Activated CD4-positive, alpha-beta T cell treated with anti-CD3 and anti-CD28 coated beads for 36 hours (primary cell): ENCODE results near the gene SMIM31. TPM values are rescaled to one million over a fixed set of nuclear protein-coding genes. Genes with fewer than 3 reads are reported as not detected.

ENCODE experiments used
- ATAC-seq: fragments of 200-7000 bp; cut with Tn5 transposase; one replicate; pipeline ENCODE4 v1.10.0; 2021; ENCODE audit warnings: mild to moderate bottlenecking, moderate library complexity
- CTCF ChIA-PET: fragments of 350-600 bp; sonication (Branson Sonifier 250); formaldehyde crosslinking; loops from one replicate; lab custom pipeline; 2021; ENCODE audit warnings: antibody characterized with exemption; lab: Charles Lee
- POLR2A ChIA-PET: fragments of 350-600 bp; sonication (Branson Sonifier 250); formaldehyde crosslinking; loops from one replicate; lab custom pipeline; 2021; ENCODE audit warnings: antibody characterized with exemption, inconsistent platforms; lab: Charles Lee
- DNase-seq: peaks from one replicate; pipeline ENCODE4 v3.0.0-alpha.2; 2020
- H3K27ac Mint-ChIP-seq: one replicate; pipeline ENCODE4 v1.8.0; 2021; ENCODE audit warnings: mixed read lengths
- H3K27me3 Mint-ChIP-seq: one replicate; pipeline ENCODE4 v1.8.0; 2021; ENCODE audit warnings: mixed read lengths
- H3K36me3 Mint-ChIP-seq: one replicate; pipeline ENCODE4 v1.8.0; 2021; ENCODE audit warnings: low read depth, mixed read lengths
- H3K4me1 Mint-ChIP-seq: one replicate; pipeline ENCODE4 v1.8.0; 2021; ENCODE audit warnings: mixed read lengths
- H3K4me3 Mint-ChIP-seq: one replicate; pipeline ENCODE4 v1.8.0; 2021; ENCODE audit warnings: mild to moderate bottlenecking, moderate library complexity, mixed read lengths
- H3K9me3 Mint-ChIP-seq: one replicate; pipeline ENCODE4 v1.8.0; 2021; ENCODE audit warnings: low read depth, mixed read lengths
- intact Hi-C, 2 experiments: fragments of 100-400 bp; cut with DNase I in 1 of 2; cut with micrococcal nuclease in 1 of 2; formaldehyde crosslinking; loops; one replicate each; pipeline versions ENCODE4 v1.14.2 to v1.15.1; 2022 to 2024; cut with DNase I, micrococcal nuclease
- total RNA-seq, 2 experiments: library from RNA; stranded (reverse); gene quantifications; one replicate each; pipeline ENCODE4 v1.2.3, GENCODE V29; 2021

SMIM31 gene
- not detected for total RNA-seq

DNA sequence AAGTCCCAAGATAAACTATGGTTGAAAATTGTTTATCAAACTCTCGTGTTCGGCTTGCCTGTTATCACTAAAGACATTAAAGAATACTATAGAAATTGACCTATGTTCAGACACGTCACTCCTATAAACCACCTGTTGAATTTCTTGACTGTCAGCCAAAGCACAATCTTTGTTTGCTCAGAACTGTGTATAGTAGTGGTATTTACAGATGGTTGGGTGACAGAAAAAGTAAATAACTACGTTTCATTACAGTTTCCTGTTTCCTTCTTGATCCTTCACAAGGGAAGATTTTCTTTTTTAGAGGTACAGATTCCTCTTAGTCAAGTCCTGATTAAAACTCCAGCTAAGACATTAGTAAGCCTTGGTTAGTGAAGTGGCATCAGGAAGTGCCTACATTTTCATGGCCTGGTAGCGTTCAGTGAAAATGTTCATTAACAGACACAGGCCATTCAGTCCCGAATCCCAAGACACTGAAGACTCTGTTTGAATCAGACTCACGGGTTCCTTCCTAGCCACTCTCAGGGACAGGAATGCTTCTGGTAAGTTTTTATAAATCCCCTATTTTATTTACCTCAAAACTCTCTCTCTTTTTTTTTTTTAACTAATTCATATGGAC is at the start of gene SMIM31:
Gene SMIM31, plus strand, starts transcription at position 259 of the 616 bp plus-strand sequence. CDS start 16,313 bp downstream, outside the sequence.
- ATAC-seq (no peak), DNase-seq (no peak)
- H3K27me3 Mint-ChIP-seq, result peaks cover 3% of the 10 kb centered on the region
- peaks cover 6% of the 10 kb centered on the region for H3K9me3 Mint-ChIP-seq
- ChIA-PET POLR2A (no interaction called here), CTCF (interaction anchor here (0.7 kb wide), 1 partner anchor 1205 kb away, joined by 3 read pairs; no protein-coding TSS in a partner anchor)
- no peak within 1 kb of the TSS for H3K4me3 Mint-ChIP-seq
- intact Hi-C loops, result no loop called here
- H3K36me3 Mint-ChIP-seq, result no peaks in the 10 kb centered on the region
- H3K4me1 Mint-ChIP-seq, result no peaks in the 10 kb centered on the region
- H3K27ac Mint-ChIP-seq, result no peak within 1 kb of the TSS

DNA sequence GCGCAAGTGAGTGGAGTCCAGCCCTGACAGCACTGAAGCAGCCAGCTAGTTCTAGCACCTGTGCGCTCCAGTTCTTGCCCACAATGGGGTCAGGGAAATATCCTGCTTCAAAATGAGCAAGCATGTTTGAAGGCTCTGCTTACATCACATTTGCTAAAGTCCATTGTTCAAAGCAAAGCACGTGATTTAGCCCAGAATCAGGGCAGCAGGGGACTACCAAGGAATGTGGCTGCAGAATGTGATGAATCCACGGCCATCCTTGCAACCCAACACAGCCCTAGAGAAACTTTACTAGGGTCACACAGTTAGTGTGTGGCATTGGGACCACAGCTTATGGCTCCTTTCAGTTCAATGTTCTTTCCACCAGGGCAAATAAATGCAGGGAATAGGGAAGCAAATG is 47.3 kb upstream of the SMIM31 start:
- POLR2A ChIA-PET, result no interaction called here
- ATAC-seq, result no peak

DNA sequence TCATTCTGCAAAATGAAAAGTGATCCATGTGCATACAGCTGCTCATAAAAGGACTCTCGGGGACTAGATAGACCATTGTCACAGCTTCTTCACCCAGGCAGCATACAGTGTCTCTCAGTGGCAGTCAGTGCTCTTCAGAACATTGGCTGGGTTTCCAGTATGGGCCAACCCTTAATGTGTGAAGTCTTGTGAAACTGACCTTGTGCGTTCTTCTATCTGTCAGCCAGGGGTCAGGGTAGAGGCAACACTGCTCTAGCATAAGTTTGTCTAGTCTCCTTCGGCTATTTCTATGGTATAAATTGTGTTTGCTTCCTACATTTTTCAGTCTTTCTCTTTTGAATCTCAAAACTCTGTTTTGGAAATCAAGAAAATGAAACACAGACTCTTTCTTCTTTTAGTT is 37.0 kb upstream of the SMIM31 start:
- ChIA-PET CTCF (interaction anchor here (0.7 kb wide), 1 partner anchor 668 kb away, joined by 3 read pairs; no protein-coding TSS in a partner anchor), POLR2A (no interaction called here)
- intact Hi-C loops, result no loop called here
- Mint-ChIP-seq H3K4me3 (no peak overlapping the region), H3K27ac (no peak overlapping the region), H3K27me3 (peaks cover 4% of the 10 kb centered on the region), H3K36me3 (no peaks in the 10 kb centered on the region), H3K9me3 (no peaks in the 10 kb centered on the region), H3K4me1 (no peaks in the 10 kb centered on the region)
- ATAC-seq, result no peak
- no peak for DNase-seq

More for the DNA sequence above, 47.3 kb upstream of the SMIM31 start:
- CTCF ChIA-PET, result interaction anchor here (2.4 kb wide), 1 partner anchor 25 kb away, joined by 8 read pairs; no protein-coding TSS in a partner anchor
- Mint-ChIP-seq H3K4me1 (no peaks in the 10 kb centered on the region), H3K4me3 (no peak overlapping the region), H3K9me3 (no peaks in the 10 kb centered on the region), H3K27me3 (peaks cover 2% of the 10 kb centered on the region), H3K27ac (no peak overlapping the region), H3K36me3 (no peaks in the 10 kb centered on the region)
- no peak for DNase-seq
- intact Hi-C loops, result no loop called here

DNA sequence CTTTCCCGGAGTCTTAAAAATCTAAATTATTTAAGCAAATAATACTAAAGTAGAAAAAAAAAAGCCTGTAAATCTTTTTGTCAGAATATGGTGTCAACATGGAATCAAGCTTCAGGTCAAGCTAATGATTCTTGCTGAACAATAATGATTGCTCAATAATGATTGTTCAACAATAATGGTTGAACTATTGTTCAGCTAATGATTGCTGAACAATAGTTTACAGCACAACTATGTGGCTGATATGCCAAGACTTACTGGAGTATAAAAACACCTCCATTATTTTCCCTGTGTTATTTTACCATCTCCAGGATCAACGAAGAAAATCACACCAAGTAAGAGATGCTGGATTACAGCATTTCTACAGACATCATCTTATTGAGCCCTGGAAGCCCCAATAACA is 35.1 kb upstream of the SMIM31 start:
- Mint-ChIP-seq H3K36me3 (no peaks in the 10 kb centered on the region), H3K27ac (no peak overlapping the region), H3K4me1 (no peaks in the 10 kb centered on the region), H3K4me3 (no peak overlapping the region), H3K9me3 (no peaks in the 10 kb centered on the region), H3K27me3 (peaks cover 5% of the 10 kb centered on the region)
- DNase-seq (no peak), ATAC-seq (no peak)
- POLR2A ChIA-PET, result no interaction called here
- CTCF ChIA-PET, result interaction anchor here (0.6 kb wide), 1 partner anchor 830 kb away, joined by 3 read pairs; no protein-coding TSS in a partner anchor
- intact Hi-C loops, result no loop called here

DNA sequence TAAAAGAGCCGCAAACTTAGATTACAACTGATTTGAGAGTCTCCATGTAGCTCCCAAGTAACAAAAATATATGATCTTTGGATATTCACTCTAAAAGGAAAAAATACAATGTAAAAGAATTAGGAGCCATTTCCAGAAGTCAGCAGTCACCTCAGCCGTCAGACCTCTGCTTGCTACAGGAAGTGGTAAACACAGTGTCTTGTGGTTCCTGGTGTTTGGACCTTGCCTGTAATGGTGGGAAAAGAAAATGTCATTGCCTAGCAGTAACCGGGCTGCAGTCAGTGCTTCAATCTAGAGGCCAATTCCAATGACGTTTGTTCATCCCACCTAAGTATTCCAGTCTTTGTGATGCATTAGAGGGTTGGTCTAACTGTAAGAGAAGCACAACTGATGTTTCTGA is 28.9 kb upstream of the SMIM31 start:
- no peak for DNase-seq
- CTCF ChIA-PET, result interaction anchor here (0.6 kb wide), 1 partner anchor 879 kb away, joined by 3 read pairs; no protein-coding TSS in a partner anchor
- Mint-ChIP-seq H3K36me3 (no peaks in the 10 kb centered on the region), H3K27me3 (peaks cover 10% of the 10 kb centered on the region), H3K4me3 (no peak overlapping the region), H3K4me1 (peaks cover 6% of the 10 kb centered on the region), H3K9me3 (no peaks in the 10 kb centered on the region), H3K27ac (no peak overlapping the region)
- no peak for ATAC-seq
- intact Hi-C loops, result no loop called here
- POLR2A ChIA-PET, result no interaction called here

DNA sequence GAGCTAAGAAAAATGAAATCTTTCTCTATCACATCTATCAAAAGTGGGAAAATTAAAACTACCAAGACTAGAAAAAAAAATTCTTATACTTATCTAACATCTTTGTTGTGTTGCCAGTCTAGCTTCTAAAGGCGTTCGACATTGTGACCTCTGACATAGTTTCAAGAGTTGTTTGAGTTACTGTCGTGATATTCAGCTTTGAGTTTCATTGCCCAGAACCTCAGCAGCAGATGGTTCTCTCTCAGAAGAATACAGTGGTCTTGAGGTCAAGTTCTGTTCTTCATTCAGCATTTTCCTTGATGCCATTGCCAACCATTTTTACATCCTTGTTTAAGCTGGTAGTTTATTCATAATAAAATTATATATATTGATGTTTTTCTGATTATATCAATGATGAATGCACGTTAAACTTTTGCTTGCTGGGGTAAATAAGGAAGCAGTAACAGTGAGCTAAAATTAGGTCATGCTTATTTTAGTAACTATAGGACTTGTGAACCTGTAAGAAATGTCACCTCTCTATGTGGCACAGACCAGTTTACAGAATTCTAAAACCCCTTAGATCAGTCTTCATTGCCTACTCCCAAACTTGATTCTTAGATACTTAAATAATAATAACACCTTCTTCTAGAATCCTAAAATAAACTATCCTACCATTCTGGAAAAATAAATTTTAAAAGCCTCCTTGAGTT is 23.1 kb upstream of the SMIM31 start:
- DNase-seq (no peak), ATAC-seq (no peak)

DNA sequence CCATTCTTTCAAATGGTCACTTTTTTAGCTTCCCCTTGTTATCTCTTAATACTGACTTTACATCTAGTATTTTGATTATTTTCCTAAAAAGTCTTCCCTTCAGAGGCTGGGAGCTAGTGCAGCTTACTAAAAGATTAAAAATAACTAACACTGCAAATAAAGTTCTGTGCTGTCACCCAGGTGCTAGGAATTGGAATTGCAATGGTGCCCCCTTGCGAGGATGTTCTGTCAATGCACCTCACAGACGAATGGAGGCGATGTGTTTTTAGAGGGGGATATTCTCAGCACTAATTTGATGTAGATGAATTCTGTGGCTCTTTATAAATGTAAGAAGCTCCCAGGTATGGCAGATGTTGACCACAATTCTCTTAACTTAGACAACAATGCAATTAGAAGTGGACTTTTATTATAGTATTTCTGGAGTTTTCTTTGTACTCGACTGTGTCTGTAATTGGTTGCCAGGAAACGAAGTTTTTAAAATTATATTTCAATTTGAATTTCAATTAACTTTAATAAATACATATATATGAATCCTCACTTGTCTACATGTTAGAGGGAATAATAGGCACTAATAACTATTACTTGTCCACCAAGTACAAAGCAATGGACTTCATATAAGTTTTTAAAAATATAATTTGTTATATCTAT is 22.0 kb upstream of the SMIM31 start:
- CTCF ChIA-PET, result interaction anchor here (0.6 to 2.3 kb wide), 19 partner anchors 10 to 1838 kb away, joined by 3 to 13 read pairs (median 4); no protein-coding TSS in a partner anchor
- Mint-ChIP-seq H3K27me3 (peaks cover 13% of the 10 kb centered on the region), H3K36me3 (no peaks in the 10 kb centered on the region), H3K4me3 (no peak overlapping the region), H3K4me1 (no peaks in the 10 kb centered on the region), H3K9me3 (no peaks in the 10 kb centered on the region), H3K27ac (no peak overlapping the region)
- POLR2A ChIA-PET, result no interaction called here
- peak; percentile 68 for DNase-seq
- intact Hi-C loops, result loop anchor here (1.0 to 10.0 kb wide), 5 partner anchors 977 to 1245 kb away; no protein-coding TSS in a partner anchor
- ATAC-seq, result no peak

More for the DNA sequence above, 23.1 kb upstream of the SMIM31 start:
- ChIA-PET CTCF (interaction anchor here (0.6 to 2.3 kb wide), 21 partner anchors 8 to 1252 kb away, joined by 3 to 13 read pairs (median 4); no protein-coding TSS in a partner anchor), POLR2A (no interaction called here)
- no peaks in the 10 kb centered on the region for H3K4me1 Mint-ChIP-seq
- H3K9me3 Mint-ChIP-seq, result no peaks in the 10 kb centered on the region
- H3K36me3 Mint-ChIP-seq, result no peaks in the 10 kb centered on the region
- no peak overlapping the region for H3K27ac Mint-ChIP-seq
- intact Hi-C loops, result loop anchor here in 1 of 2 experiments (5.0 to 10.0 kb wide), 2 partner anchors 976 to 1244 kb away; no protein-coding TSS in a partner anchor
- no peak overlapping the region for H3K4me3 Mint-ChIP-seq
- peaks cover 13% of the 10 kb centered on the region for H3K27me3 Mint-ChIP-seq

DNA sequence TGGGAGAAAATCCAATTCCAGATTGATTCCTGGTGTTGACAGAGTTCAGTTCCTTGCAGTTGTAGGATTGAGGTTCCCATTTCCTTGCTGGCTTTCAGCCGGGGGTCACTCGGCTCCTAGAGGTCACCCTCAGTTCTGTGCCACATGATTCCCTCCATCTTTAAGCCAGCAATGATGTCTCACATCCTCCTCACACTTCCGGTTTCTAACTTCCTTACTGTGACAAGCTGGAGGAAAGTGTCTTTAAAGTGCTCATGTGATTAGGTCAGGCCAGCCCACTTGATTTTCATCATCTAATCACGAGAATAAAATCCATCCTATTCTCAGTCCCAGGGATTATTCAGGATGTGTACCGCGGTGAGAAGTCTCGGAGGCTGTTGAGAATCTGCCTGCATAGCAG is 19.4 kb upstream of the SMIM31 start:
- H3K27me3 Mint-ChIP-seq, result peaks cover 8% of the 10 kb centered on the region
- intact Hi-C loops, result loop anchor here in 1 of 2 experiments (5.0 to 10.0 kb wide), 2 partner anchors 980 to 1247 kb away; no protein-coding TSS in a partner anchor
- no peak overlapping the region for H3K27ac Mint-ChIP-seq
- H3K4me3 Mint-ChIP-seq, result no peak overlapping the region
- H3K36me3 Mint-ChIP-seq, result no peaks in the 10 kb centered on the region
- H3K9me3 Mint-ChIP-seq, result no peaks in the 10 kb centered on the region
- no peak for ATAC-seq
- H3K4me1 Mint-ChIP-seq, result no peaks in the 10 kb centered on the region
- CTCF ChIA-PET, result interaction anchor here (0.6 kb wide), 1 partner anchor 722 kb away, joined by 3 read pairs; no protein-coding TSS in a partner anchor
- POLR2A ChIA-PET, result no interaction called here
- no peak for DNase-seq

DNA sequence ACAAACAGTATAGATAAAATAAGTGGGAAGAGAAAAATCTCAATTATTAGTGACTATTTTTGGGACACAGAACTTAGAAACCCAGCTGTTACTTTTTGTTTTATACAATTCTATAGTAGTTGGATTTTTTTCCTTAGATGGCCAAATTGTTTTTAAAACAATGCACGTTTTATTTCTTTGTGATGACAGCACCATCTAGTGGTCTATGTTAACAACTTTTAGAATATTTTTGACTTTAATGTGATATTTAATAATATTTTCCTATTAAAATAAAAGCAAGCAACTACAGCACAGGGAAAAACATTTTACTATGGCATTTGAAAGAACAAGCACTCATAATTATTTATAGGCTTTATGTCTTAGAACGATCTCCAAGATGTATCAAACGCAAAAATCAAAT is 5.6 kb upstream of the SMIM31 start:
- Mint-ChIP-seq H3K9me3 (peaks cover 6% of the 10 kb centered on the region), H3K4me1 (no peaks in the 10 kb centered on the region), H3K27ac (no peak overlapping the region), H3K4me3 (no peak overlapping the region), H3K27me3 (peaks cover 2% of the 10 kb centered on the region), H3K36me3 (no peaks in the 10 kb centered on the region)
- DNase-seq (no peak), ATAC-seq (no peak)
- intact Hi-C loops, result loop anchor here (1.0 to 5.0 kb wide), 5 partner anchors 48 to 1266 kb away; no protein-coding TSS in a partner anchor
- ChIA-PET POLR2A (no interaction called here), CTCF (no interaction called here)

DNA sequence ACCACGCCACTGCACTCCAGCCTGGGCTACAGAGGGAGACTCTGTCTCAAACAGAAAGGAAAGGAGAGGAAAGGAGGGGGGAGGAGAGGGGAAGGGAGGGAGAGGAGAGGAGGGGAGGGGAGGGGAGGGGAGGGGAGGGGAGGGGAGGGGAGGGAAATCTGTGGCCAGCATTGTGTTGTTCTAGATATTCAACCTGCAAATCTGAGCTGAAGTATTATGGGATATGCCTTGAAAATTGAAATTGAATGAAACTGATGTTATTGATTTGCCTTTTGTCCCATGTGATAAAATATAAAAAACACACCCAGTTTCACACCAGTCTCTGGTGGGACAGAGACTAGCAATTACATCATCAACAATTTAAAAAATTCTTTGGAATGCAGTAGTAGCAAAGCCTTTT is 1.5 kb downstream of the SMIM31 start:
- ChIA-PET POLR2A (no interaction called here), CTCF (no interaction called here)
- intact Hi-C loops, result no loop called here
- Mint-ChIP-seq H3K4me1 (no peaks in the 10 kb centered on the region), H3K27me3 (peaks cover 2% of the 10 kb centered on the region), H3K9me3 (peaks cover 6% of the 10 kb centered on the region), H3K4me3 (no peak overlapping the region), H3K27ac (no peak overlapping the region), H3K36me3 (no peaks in the 10 kb centered on the region)
- ATAC-seq (no peak), DNase-seq (no peak)

DNA sequence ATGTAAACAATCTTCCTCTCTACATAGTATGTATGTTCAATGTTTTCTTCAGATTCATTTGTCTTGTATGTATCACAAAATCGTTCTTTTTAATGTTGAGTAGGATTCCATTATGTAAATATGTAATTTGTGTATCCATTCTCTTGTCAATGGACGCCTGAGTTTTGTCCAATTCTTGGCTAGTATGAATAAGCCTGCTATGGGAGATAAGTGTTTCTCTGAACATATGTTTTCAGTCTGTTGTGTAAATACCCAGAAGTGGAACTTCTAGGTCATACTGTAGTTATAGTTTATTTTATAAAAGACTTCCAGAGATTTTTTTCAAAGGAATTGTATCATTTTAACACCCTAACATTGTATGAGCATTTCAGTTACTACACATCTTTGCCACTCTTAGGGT is 2.8 kb downstream of the SMIM31 start:
- CTCF ChIA-PET, result no interaction called here
- H3K9me3 Mint-ChIP-seq, result peaks cover 6% of the 10 kb centered on the region
- ATAC-seq (no peak), DNase-seq (no peak)
- H3K27ac Mint-ChIP-seq, result no peak overlapping the region
- no peak overlapping the region for H3K4me3 Mint-ChIP-seq
- H3K27me3 Mint-ChIP-seq, result peaks cover 7% of the 10 kb centered on the region
- no peaks in the 10 kb centered on the region for H3K36me3 Mint-ChIP-seq
- no peaks in the 10 kb centered on the region for H3K4me1 Mint-ChIP-seq
- POLR2A ChIA-PET, result no interaction called here
- intact Hi-C loops, result no loop called here
